Fibroblast of skin of right quadriceps (primary cell): Measurements from ENCODE around the gene ADGRE1.

Experiments used
- DNase-seq: peaks from one replicate; pipeline ENCODE4 v3.0.0-alpha.2; 2013

The ADGRE1 gene

GRCh38 chr19:6956573-6956972, 69.2 kb downstream of the ADGRE1 start:
- DNase-seq, result no peak

- DNase-seq, result no peak
Observed at GRCh38 chr19:6958791-6959190, 71.4 kb downstream of the ADGRE1 start.

GRCh38 chr19:6963244-6963852, 76.0 kb downstream of the ADGRE1 start:
- no peak for DNase-seq

GRCh38 chr19:6963937-6964336, 76.6 kb downstream of the ADGRE1 start:
- no peak for DNase-seq

GRCh38 chr19:6967967-6968366, 80.6 kb downstream of the ADGRE1 start:
- no peak for DNase-seq

- DNase-seq, result no peak
Observed at GRCh38 chr19:6969490-6969889, 82.1 kb downstream of the ADGRE1 start.

- DNase-seq, result no peak
Observed at GRCh38 chr19:6970021-6970420, 82.6 kb downstream of the ADGRE1 start.

GRCh38 chr19:6970443-6970842, 83.1 kb downstream of the ADGRE1 start:
- no peak for DNase-seq

GRCh38 chr19:6971366-6971765, 84.0 kb downstream of the ADGRE1 start:
- DNase-seq, result no peak

- DNase-seq, result no peak
Observed at GRCh38 chr19:6976197-6976596, 88.8 kb downstream of the ADGRE1 start.

- no peak for DNase-seq
Observed at GRCh38 chr19:6979399-6979798, 92.0 kb downstream of the ADGRE1 start.

- no peak for DNase-seq
Observed at GRCh38 chr19:6983448-6983847, 96.1 kb downstream of the ADGRE1 start.

- no peak for DNase-seq
Observed at GRCh38 chr19:6987850-6988249, 100.5 kb downstream of the ADGRE1 start.

- DNase-seq, result no peak
Observed at GRCh38 chr19:6988257-6988656, 100.9 kb downstream of the ADGRE1 start.
